Measurements from ENCODE around the gene RCBTB2. TPM values are rescaled to one million over a fixed set of nuclear protein-coding genes. Genes with fewer than 3 reads are reported as not detected.
A peak's percentile ranks its signal among the peaks of the same experiment; 100 is the strongest.

The RCBTB2 gene
- total RNA-seq, 1 donor from 2014 or later = 4.3 TPM

DNA sequence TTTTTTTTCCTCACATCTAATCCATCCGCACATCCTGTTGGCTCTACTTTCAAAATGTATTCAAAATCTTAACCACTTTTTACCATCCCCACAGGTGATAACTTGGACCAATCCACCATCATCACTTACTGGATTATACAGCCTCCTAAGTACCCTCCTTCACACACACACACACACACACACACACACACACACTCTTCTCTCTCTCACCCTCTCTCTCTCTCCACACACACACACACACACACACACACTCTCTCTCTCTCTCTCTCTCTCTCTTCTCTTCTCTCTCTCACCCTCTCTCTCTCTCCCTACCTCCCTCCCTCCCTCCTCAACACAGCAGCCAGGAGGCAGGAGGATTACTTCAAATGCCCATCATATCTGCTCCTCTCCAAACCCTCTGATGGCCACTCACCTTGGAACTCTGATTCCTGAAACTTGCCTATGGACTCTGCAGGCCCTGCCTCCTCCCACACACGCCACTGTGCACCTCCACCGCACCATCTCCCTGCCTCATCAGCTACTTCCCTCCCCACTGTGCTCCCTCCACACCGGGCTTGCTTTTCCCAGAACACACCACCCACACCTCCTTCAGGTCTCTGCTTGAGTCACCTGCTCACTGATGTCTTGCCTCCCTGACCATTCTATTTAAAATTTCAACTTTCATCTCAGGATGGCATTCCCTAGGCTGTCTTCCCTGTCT, 39.7 kb downstream of the RCBTB2 start:
- Mint-ChIP-seq H3K4me1 (ENCODE audit: low read depth, unreplicated experiment) (peaks cover 3% of the 10 kb centered on the region), H3K27ac (ENCODE audit: unreplicated experiment) (no peak overlapping the region), H3K9me3 (ENCODE audit: unreplicated experiment) (no peaks in the 10 kb centered on the region), H3K27me3 (ENCODE audit: low read depth, unreplicated experiment) (no peaks in the 10 kb centered on the region), H3K36me3 (ENCODE audit: low read depth, unreplicated experiment) (no peaks in the 10 kb centered on the region), H3K4me3 (ENCODE audit: unreplicated experiment) (no peak overlapping the region)
- Histone ChIP-seq H4K20me1 (ENCODE audit: insufficient read depth, low read length) (no peaks in the 10 kb centered on the region), H3K36me3 (ENCODE audit: insufficient read depth, low read length) (no peaks in the 10 kb centered on the region), H3K9me3 (ENCODE audit: insufficient read depth, low read depth, low read length) (no peaks in the 10 kb centered on the region), H3K4me1 (ENCODE audit: insufficient read depth, low read length) (no peaks in the 10 kb centered on the region), H3K27ac (ENCODE audit: low read depth, low read length) (no peak overlapping the region), H3K79me2 (ENCODE audit: insufficient read depth, low read length) (no peaks in the 10 kb centered on the region), H2AFZ (ENCODE audit: low read depth, low read length) (no peak overlapping the region), H3K9ac (ENCODE audit: low read length) (no peak overlapping the region), H3K27me3 (ENCODE audit: insufficient read depth, low read length) (no peaks in the 10 kb centered on the region), H3K4me3 (ENCODE audit: insufficient read depth, low read depth, low read length) (no peak overlapping the region), H3K4me2 (ENCODE audit: low read length) (no peak overlapping the region)
- TF ChIP-seq CTCF (IDR thresholded peaks at IDR 0.05; ENCODE audit: insufficient read depth, low read depth, low read length) (no peak), EZH2 (IDR thresholded peaks at IDR 0.05; ENCODE audit: insufficient read depth, low read length) (no peak)
- DNase-seq (ENCODE audit: low read depth) = no peak
- no peak for FAIRE-seq

DNA sequence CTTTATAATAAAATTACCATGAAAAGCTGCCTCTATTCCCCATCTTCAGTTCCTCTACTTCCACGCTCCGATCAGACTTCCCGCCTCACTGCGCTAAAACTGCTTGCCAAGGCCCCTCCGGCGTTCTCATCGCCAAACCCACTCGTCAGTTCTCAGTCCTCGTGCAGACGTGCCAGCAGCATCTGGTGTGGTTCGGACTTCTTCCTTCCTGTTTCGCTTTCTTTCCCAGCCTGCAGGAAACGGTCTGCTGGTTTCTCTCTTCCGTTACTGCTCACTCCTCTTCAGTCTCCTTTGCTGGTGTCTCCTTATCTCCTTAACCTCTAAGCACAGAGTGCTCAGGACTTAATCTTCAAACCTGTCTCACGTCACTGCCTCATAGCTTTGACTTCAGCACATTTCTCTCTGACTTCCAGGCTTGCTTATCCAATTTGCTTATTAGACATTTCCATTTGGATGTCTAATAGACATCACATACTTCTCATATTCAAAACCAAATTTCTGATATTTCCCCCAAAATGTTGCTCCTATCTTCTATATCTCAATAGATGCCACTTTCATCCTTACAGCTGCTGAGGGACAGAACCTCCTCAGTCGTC, 40.3 kb downstream of the RCBTB2 start:
- TF ChIP-seq CTCF (IDR thresholded peaks at IDR 0.05; ENCODE audit: insufficient read depth, low read depth, low read length) (no peak), EZH2 (IDR thresholded peaks at IDR 0.05; ENCODE audit: insufficient read depth, low read length) (no peak)
- Histone ChIP-seq H3K4me3 (ENCODE audit: insufficient read depth, low read depth, low read length) (no peak overlapping the region), H4K20me1 (ENCODE audit: insufficient read depth, low read length) (no peaks in the 10 kb centered on the region), H3K9ac (ENCODE audit: low read length) (no peak overlapping the region), H3K4me1 (ENCODE audit: insufficient read depth, low read length) (no peaks in the 10 kb centered on the region), H3K27ac (ENCODE audit: low read depth, low read length) (no peak overlapping the region), H3K27me3 (ENCODE audit: insufficient read depth, low read length) (no peaks in the 10 kb centered on the region), H3K4me2 (ENCODE audit: low read length) (peak overlapping the region; percentile 51), H3K9me3 (ENCODE audit: insufficient read depth, low read depth, low read length) (no peaks in the 10 kb centered on the region), H2AFZ (ENCODE audit: low read depth, low read length) (no peak overlapping the region), H3K36me3 (ENCODE audit: insufficient read depth, low read length) (no peaks in the 10 kb centered on the region), H3K79me2 (ENCODE audit: insufficient read depth, low read length) (no peaks in the 10 kb centered on the region)
- Mint-ChIP-seq H3K27me3 (ENCODE audit: low read depth, unreplicated experiment) (no peaks in the 10 kb centered on the region), H3K4me1 (ENCODE audit: low read depth, unreplicated experiment) (peaks cover 3% of the 10 kb centered on the region), H3K9me3 (ENCODE audit: unreplicated experiment) (peaks cover 2% of the 10 kb centered on the region), H3K27ac (ENCODE audit: unreplicated experiment) (no peak overlapping the region), H3K36me3 (ENCODE audit: low read depth, unreplicated experiment) (no peaks in the 10 kb centered on the region), H3K4me3 (ENCODE audit: unreplicated experiment) (no peak overlapping the region)
- FAIRE-seq (no peak), DNase-seq (ENCODE audit: low read depth) (no peak)

GRCh38 chr13:48492096-48492440, 40.8 kb downstream of the RCBTB2 start:
- no peak overlapping the region for H3K27ac ChIP-seq (ENCODE audit: low read depth, low read length)
- H3K4me3 ChIP-seq (ENCODE audit: insufficient read depth, low read depth, low read length) = no peak overlapping the region
- H3K9ac ChIP-seq (ENCODE audit: low read length) = no peak overlapping the region

More at GRCh38 chr13:48492096-48492440, 40.8 kb downstream of the RCBTB2 start:
- H3K27ac Mint-ChIP-seq (ENCODE audit: unreplicated experiment) = no peak overlapping the region
- no peaks in the 10 kb centered on the region for H3K27me3 Mint-ChIP-seq (ENCODE audit: low read depth, unreplicated experiment)
- H3K9me3 ChIP-seq (ENCODE audit: insufficient read depth, low read depth, low read length) = no peaks in the 10 kb centered on the region
- no peaks in the 10 kb centered on the region for H4K20me1 ChIP-seq (ENCODE audit: insufficient read depth, low read length)
- no peaks in the 10 kb centered on the region for H3K27me3 ChIP-seq (ENCODE audit: insufficient read depth, low read length)
- H3K36me3 ChIP-seq (ENCODE audit: insufficient read depth, low read length) = no peaks in the 10 kb centered on the region
- H3K79me2 ChIP-seq (ENCODE audit: insufficient read depth, low read length) = no peaks in the 10 kb centered on the region
- no peak overlapping the region for H3K4me3 Mint-ChIP-seq (ENCODE audit: unreplicated experiment)
- peaks cover 3% of the 10 kb centered on the region for H3K4me1 Mint-ChIP-seq (ENCODE audit: low read depth, unreplicated experiment)
- FAIRE-seq = no peak
- no peak overlapping the region for H2AFZ ChIP-seq (ENCODE audit: low read depth, low read length)
- TF ChIP-seq EZH2 (IDR thresholded peaks at IDR 0.05; ENCODE audit: insufficient read depth, low read length) = no peak
- TF ChIP-seq CTCF (IDR thresholded peaks at IDR 0.05; ENCODE audit: insufficient read depth, low read depth, low read length) = no peak
- H3K4me2 ChIP-seq (ENCODE audit: low read length) = no peak overlapping the region
- H3K9me3 Mint-ChIP-seq (ENCODE audit: unreplicated experiment) = peaks cover 2% of the 10 kb centered on the region
- H3K36me3 Mint-ChIP-seq (ENCODE audit: low read depth, unreplicated experiment) = no peaks in the 10 kb centered on the region
- no peaks in the 10 kb centered on the region for H3K4me1 ChIP-seq (ENCODE audit: insufficient read depth, low read length)
- DNase-seq (ENCODE audit: low read depth) = no peak
